ENCODE measurements around the gene LENG9. TPM values are rescaled to one million over a fixed set of nuclear protein-coding genes. Genes with fewer than 3 reads are reported as not detected.
"Not testable (repeated sequence)": the region's sequence is repeated elsewhere in the genome, so short reads cannot be mapped to it uniquely, and the experiment has no call there.

Gene LENG9
- total RNA-seq, 1 donor from 2014 or later = 7.2 TPM

GRCh38 chr19:54473071-54473891 is 9.7 kb upstream of the LENG9 start, which contains the start of gene CDC42EP5:
CDC42EP5 (minus strand) TSS chr19:54473296; CDS start chr19:54465547, 7,749 bp downstream.
- Histone ChIP-seq H3K36me3 (no peaks in the 10 kb centered on the region), H3K4me1 (peaks cover 32% of the 10 kb centered on the region), H3K27ac (peak within 1 kb of the TSS; percentile 68), H3K9me3 (no peaks in the 10 kb centered on the region), H3K4me3 (peak within 1 kb of the TSS; percentile 50), H3K27me3 (peaks cover 29% of the 10 kb centered on the region)
- no peak for DNase-seq
- ATAC-seq = peak; percentile 84
- no peak for TF ChIP-seq CTCF (IDR thresholded peaks at IDR 0.05)
- intact Hi-C loops (cut with DNase I) = no loop called here

- Histone ChIP-seq H3K4me1 (peaks cover 32% of the 10 kb centered on the region), H3K36me3 (no peaks in the 10 kb centered on the region), H3K4me3 (peak overlapping the region; percentile 46), H3K27ac (peak overlapping the region; percentile 80), H3K9me3 (no peaks in the 10 kb centered on the region), H3K27me3 (peaks cover 29% of the 10 kb centered on the region)
- ATAC-seq = peak; percentile 61
- DNase-seq = no peak
- TF ChIP-seq CTCF (IDR thresholded peaks at IDR 0.05) = no peak
- intact Hi-C loops (cut with DNase I) = no loop called here
Observed at GRCh38 chr19:54470991-54471782, 7.6 kb upstream of the LENG9 start.

- intact Hi-C loops (cut with DNase I) = no loop called here
- no peak for TF ChIP-seq CTCF (IDR thresholded peaks at IDR 0.05)
- H3K36me3 ChIP-seq = no peaks in the 10 kb centered on the region
- H3K27ac ChIP-seq = peak overlapping the region; percentile 80
- DNase-seq (no peak), ATAC-seq (no peak)
- H3K4me3 ChIP-seq = peak overlapping the region; percentile 46
- H3K9me3 ChIP-seq = no peaks in the 10 kb centered on the region
- peaks cover 32% of the 10 kb centered on the region for H3K4me1 ChIP-seq
- peaks cover 24% of the 10 kb centered on the region for H3K27me3 ChIP-seq
Observed at GRCh38 chr19:54470276-54470887, 6.8 kb upstream of the LENG9 start.

- Histone ChIP-seq H3K4me3 (no peak overlapping the region), H3K27me3 (peaks cover 24% of the 10 kb centered on the region), H3K27ac (peak overlapping the region; percentile 80), H3K9me3 (no peaks in the 10 kb centered on the region), H3K4me1 (peaks cover 32% of the 10 kb centered on the region), H3K36me3 (no peaks in the 10 kb centered on the region)
- DNase-seq = no peak
- intact Hi-C loops (cut with DNase I) = no loop called here
- ATAC-seq = no peak
- TF ChIP-seq CTCF (IDR thresholded peaks at IDR 0.05) = no peak
Observed at GRCh38 chr19:54469496-54469934, 5.9 kb upstream of the LENG9 start.

GRCh38 chr19:54466110-54466480 is 2.5 kb upstream of the LENG9 start:
- DNase-seq; ATAC-seq; intact Hi-C loops (cut with DNase I); H3K4me3 ChIP-seq; H3K27ac ChIP-seq; H3K36me3 ChIP-seq; H3K9me3 ChIP-seq: not testable (repeated sequence)
- H3K27me3 ChIP-seq = peaks cover 24% of the 10 kb centered on the region
- H3K4me1 ChIP-seq = peaks cover 39% of the 10 kb centered on the region

Measured in upper lobe of right lung (tissue), 1 donor.